GOT3 (cell line): ENCODE measurements around the gene UBE2M.
"Not testable (repeated sequence)": the region's sequence is repeated elsewhere in the genome, so short reads cannot be mapped to it uniquely, and the experiment has no call there.

Experiments
- DNase-seq: peaks from one replicate; lab custom pipeline; 2025; ENCODE audit warnings: mixed read lengths; lab: John Stamatoyannopoulos, UW

UBE2M gene

GRCh38 chr19:58558066-58558622 lies at the start of gene UBE2M:
UBE2M (minus strand) TSS chr19:58558611; CDS start chr19:58558381, 230 bp downstream.
- DNase-seq = no peak

GRCh38 chr19:58607213-58607612 lies 48.8 kb upstream of the UBE2M start:
- not testable (repeated sequence) for DNase-seq

- DNase-seq = not testable (repeated sequence)
These were observed 48.0 kb upstream of the UBE2M start for GRCh38 chr19:58606251-58606896.

- DNase-seq = no peak
These were observed 27.8 kb upstream of the UBE2M start for GRCh38 chr19:58586133-58586765.

- no peak for DNase-seq
These were observed 27.2 kb upstream of the UBE2M start for GRCh38 chr19:58585442-58586132.

GRCh38 chr19:58584498-58585441 lies 26.4 kb upstream of the UBE2M start:
- no peak for DNase-seq

GRCh38 chr19:58582985-58583384 lies 24.6 kb upstream of the UBE2M start:
- DNase-seq = no peak

- no peak for DNase-seq
These were observed 23.1 kb upstream of the UBE2M start for GRCh38 chr19:58581227-58582141.

- no peak for DNase-seq
These were observed 21.2 kb upstream of the UBE2M start for GRCh38 chr19:58579473-58580142.

- DNase-seq = no peak
These were observed 19.9 kb upstream of the UBE2M start for GRCh38 chr19:58578012-58578925.

- not testable (repeated sequence) for DNase-seq
These were observed 19.2 kb upstream of the UBE2M start for GRCh38 chr19:58577581-58577980.

GRCh38 chr19:58575183-58576041 lies 17.0 kb upstream of the UBE2M start:
- no peak for DNase-seq

GRCh38 chr19:58573658-58574164 lies 15.3 kb upstream of the UBE2M start:
- no peak for DNase-seq

GRCh38 chr19:58572818-58573657 lies 14.6 kb upstream of the UBE2M start, which contains the start of gene MZF1:
MZF1 (minus strand) TSS chr19:58573335; CDS start chr19:58571389, 1,946 bp downstream.
- DNase-seq = no peak

GRCh38 chr19:58572026-58572817 lies 13.8 kb upstream of the UBE2M start:
- no peak for DNase-seq

- no peak for DNase-seq
These were observed 13.2 kb upstream of the UBE2M start for GRCh38 chr19:58571575-58571947.
